GM04503 (cell line): ENCODE results near the gene EVX2.

Source experiments
- DNase-seq: peaks from one replicate; pipeline ENCODE4 v3.0.0-alpha.2; 2012; ENCODE audit warnings: low read depth

The EVX2 gene

DNA sequence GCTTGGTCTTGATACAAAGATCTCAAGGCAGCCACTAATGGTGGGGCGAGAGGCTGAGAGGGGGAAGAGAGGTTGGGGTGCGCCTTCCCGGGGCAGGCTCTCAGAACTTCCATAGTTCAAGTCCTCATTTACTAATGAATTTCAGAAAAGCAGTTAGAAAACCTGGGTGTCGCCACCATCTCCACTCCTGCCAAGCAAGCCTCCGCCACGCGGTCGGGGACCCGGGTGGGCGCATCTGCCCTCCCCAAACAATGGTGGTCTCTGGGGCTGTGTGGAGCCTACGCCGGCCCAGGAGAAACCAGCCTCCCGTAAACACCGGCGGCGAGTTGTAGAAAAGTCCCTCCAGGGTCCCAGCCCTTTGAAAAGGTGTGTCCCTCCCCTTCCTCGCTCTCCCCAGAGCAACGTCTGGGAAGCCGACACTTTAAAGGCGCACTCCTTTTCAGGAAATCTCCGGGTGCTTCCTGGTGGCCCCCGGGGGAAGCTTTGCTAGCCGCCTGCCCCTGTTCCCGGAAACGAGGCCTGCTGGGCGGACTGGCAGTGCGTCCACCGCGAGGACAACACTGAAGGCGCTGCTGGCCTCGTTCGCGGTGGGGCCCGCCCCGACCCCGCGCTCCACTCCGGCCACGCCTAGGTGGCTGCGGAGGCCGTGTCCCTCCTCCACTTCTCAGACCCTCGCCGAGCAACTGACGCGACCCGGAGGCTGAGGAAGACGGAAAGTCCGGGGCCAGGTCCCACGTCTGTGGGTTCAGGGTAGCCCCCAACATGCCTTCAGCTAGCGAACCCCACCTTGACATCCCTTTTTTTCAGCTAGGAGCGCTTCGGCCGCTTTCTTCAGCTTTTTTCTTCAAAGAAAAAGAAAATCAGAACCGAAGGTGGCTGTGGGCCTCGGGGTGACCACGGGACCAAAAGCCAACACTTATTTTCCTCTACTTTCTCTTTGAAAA lies 16.8 kb downstream of the EVX2 start:
- DNase-seq: no peak

DNA sequence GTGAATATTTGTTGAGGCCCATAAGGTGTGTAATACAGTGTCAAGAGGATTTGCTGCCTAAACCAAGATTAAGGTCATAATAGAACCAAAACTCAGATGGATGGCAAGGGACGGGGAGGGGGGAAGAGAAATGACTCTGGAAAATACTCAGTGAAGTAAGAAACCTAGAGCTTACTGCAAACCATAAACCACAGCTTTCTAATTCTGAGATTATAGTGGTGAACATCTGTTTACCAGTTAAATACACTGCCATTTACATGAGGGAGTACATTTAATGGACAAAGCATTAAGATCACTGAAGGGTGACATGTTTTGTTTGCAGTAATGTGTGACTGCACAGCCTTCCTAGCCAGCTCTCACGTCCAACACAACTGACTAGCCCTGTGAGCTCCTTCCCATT lies 19.8 kb downstream of the EVX2 start:
- no peak for DNase-seq

DNA sequence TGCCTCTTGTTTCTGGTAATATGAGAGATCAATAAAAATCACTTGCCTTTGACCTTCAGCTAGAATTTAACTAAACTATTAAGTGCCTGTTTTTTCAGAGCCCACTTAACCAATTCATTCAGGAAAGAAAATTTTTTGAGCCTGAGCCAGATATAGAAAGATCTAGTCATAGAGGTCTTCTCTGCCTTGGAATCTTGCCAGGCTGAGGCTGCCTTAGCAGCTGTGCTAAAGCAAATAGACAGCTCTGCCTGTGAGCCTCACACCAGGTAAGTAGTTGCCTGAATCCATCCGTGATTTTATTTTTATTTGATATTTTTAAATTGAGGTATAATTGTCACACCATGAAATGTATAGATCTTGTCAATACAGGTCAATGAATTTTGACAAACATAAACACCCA lies 27.4 kb downstream of the EVX2 start:
- no peak for DNase-seq

DNA sequence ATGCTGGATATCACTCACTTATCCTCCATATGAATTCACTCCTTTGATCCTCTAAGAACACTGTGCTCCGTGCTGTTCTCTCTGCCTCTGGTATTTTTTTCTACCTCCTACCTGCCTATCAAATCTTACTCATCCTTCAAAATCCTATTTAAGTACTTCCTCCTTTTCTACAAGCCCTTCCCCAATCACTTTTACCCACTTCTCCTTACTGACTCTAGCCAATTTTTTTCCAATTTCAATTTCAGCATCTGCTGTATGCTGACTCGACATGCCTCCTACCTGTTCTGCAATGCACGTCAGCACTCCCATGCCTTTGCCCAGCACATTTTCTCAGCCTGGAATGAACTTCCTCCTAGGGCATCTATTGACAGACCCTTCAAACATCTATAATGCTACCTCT lies 44.4 kb downstream of the EVX2 start:
- no peak for DNase-seq

DNA sequence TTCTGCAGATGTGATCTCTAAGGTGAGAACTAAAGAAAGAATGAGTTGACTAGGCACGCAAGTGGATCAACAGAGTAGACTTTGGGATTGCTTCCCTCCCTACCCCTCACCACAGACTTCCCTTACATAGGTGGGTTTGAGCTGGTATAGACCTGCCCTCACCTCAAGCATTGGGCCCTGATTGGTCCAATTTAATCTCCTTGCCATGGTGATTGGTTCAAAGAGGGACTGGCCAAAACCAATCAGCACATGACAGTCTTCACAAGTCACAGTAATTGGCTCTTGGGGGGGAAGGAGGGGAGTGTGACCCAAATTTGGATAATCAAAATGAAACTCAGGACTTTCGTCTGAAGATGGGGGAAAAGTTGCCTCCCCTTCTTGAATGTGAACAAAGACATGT lies 45.1 kb downstream of the EVX2 start:
- DNase-seq: no peak

DNA sequence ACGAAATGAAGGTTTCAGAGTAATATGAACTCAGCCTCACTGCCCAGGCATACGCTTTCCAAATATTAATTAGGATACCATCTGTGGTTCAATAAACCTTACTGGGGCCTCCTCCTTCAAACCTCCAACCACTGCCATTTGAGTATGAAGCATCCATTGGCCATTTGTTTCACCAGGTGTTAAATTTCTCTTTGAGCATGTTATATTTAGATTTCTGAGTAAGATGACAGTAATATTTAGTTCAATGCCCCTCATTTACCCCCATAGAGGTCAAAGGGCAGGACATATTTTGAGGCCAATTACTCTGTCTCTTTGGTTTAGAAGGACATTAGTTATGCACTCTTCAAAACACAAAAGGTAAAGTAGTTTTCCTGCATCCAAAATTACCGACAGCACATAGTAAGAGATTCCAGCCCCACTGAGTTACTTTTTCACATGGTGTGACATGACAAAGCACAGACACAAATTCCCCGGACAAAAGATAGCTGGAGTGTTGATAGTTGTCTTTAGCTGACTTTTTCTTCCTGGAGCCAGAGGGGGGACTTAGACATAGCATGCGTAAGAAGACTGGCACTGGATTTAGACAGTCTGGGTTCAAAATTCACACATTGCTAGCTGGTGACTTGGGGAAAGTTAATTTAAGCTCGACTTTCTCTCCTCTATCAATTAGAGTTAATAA lies 48.6 kb downstream of the EVX2 start:
- no peak for DNase-seq

DNA sequence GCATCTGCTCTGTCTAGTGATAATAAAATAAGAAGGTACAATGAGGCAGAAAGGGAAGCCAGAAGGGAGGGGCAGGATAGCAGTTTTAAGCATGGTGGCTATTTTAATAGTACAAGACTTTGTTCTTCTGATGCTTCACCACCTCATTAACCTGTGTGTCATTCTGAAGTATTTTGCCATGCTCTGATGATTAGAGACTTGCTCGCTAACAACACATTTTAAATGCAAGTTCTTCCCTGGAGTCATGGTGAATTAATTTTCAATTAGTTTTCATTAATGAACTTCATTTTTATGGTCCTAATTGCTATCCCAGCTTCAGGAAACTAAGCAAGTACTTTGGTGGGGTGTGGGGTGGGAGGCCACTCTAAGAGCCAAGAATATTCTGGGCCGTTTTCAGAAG lies 56.0 kb downstream of the EVX2 start:
- no peak for DNase-seq
